ENCODE results near the gene NECAP2.
"Not testable (repeated sequence)": the region's sequence is repeated elsewhere in the genome, so short reads cannot be mapped to it uniquely, and the experiment has no call there.

NECAP2 gene

GRCh38 chr1:16450863-16451481, 10.4 kb downstream of the NECAP2 start:
- DNase-seq: no peak
- intact Hi-C loops (cut with DNase I): no loop called here

GRCh38 chr1:16451841-16452528, 11.5 kb downstream of the NECAP2 start:
- intact Hi-C loops (cut with DNase I): no loop called here
- DNase-seq: no peak

GRCh38 chr1:16454909-16455308, 14.4 kb downstream of the NECAP2 start:
- DNase-seq; intact Hi-C loops (cut with DNase I): not testable (repeated sequence)

- intact Hi-C loops (cut with DNase I); DNase-seq: not testable (repeated sequence)
Observed at GRCh38 chr1:16456151-16456550, 15.6 kb downstream of the NECAP2 start.

- intact Hi-C loops (cut with DNase I): no loop called here
- peak in 6 of 42 donors; percentile 12 to 33 (median 24) for DNase-seq
Observed at GRCh38 chr1:16458831-16459230, 18.3 kb downstream of the NECAP2 start.

GRCh38 chr1:16459352-16459925, 18.9 kb downstream of the NECAP2 start:
- intact Hi-C loops (cut with DNase I): no loop called here
- peak in 33 of 42 donors; percentile 14 to 68 (median 41) for DNase-seq

- intact Hi-C loops (cut with DNase I): no loop called here
Observed at GRCh38 chr1:16461681-16462080, 21.2 kb downstream of the NECAP2 start.

GRCh38 chr1:16462773-16463330, 22.3 kb downstream of the NECAP2 start:
- intact Hi-C loops (cut with DNase I): no loop called here

More at GRCh38 chr1:16461681-16462080, 21.2 kb downstream of the NECAP2 start:
- no peak for DNase-seq

GRCh38 chr1:16464917-16465625, 24.5 kb downstream of the NECAP2 start:
- DNase-seq: no peak
- intact Hi-C loops (cut with DNase I): no loop called here

More at GRCh38 chr1:16462773-16463330, 22.3 kb downstream of the NECAP2 start:
- DNase-seq: no peak

GRCh38 chr1:16468558-16468957, 28.0 kb downstream of the NECAP2 start:
- intact Hi-C loops (cut with DNase I): no loop called here
- no peak for DNase-seq

- DNase-seq: peak in 1 of 42 donors; percentile 9
Observed at GRCh38 chr1:16474166-16474800, 33.8 kb downstream of the NECAP2 start.

GRCh38 chr1:16474891-16475290, 34.4 kb downstream of the NECAP2 start:
- intact Hi-C loops (cut with DNase I); DNase-seq: not testable (repeated sequence)

More at GRCh38 chr1:16474166-16474800, 33.8 kb downstream of the NECAP2 start:
- intact Hi-C loops (cut with DNase I): no loop called here

- DNase-seq: peak in 1 of 42 donors; percentile 2
- intact Hi-C loops (cut with DNase I): not testable (repeated sequence)
Observed at GRCh38 chr1:16475771-16476770, 35.5 kb downstream of the NECAP2 start.

GRCh38 chr1:16478091-16478490, 37.6 kb downstream of the NECAP2 start:
- DNase-seq: no peak
- intact Hi-C loops (cut with DNase I): no loop called here

GRCh38 chr1:16483146-16483545, 42.6 kb downstream of the NECAP2 start:
- intact Hi-C loops (cut with DNase I): not testable (repeated sequence)
- peak in 2 of 42 donors; percentile 8 to 24 for DNase-seq

- peak in 1 of 42 donors; percentile 8 for DNase-seq
- intact Hi-C loops (cut with DNase I): not testable (repeated sequence)
Observed at GRCh38 chr1:16483639-16484500, 43.3 kb downstream of the NECAP2 start.

GRCh38 chr1:16484501-16484835, 43.9 kb downstream of the NECAP2 start:
- DNase-seq: peak in 1 of 42 donors; percentile 6
- intact Hi-C loops (cut with DNase I): no loop called here

Measured in head of caudate nucleus (tissue), 42 donors.